Adrenal gland (tissue), 5 donors: ENCODE data around the gene IFT57.
"Not testable (repeated sequence)": the region's sequence is repeated elsewhere in the genome, so short reads cannot be mapped to it uniquely, and the experiment has no call there.

Experiments used
- POLR2A ChIP-seq, 2 donors: fragments of 450-650 bp; IDR thresholded peaks; one replicate each; pipeline ENCODE4 v1.6.1; 2017; ENCODE audit warnings: antibody characterized with exemption in 2 of 2, mild to moderate bottlenecking in 2 of 2, moderate library complexity in 1 of 2
- TF ChIP-seq, protein P1 (sequence below), 6 experiments: fragments of 450-650 bp in 4 of 6; fragments of 200-600 bp in 2 of 6; sonication (generic) in 1 of 6; IDR thresholded peaks; 1 replicate in 5 of 6; 2 replicates in 1 of 6; pipeline versions ENCODE4 v1.5.1 to v1.8.0; 2016 to 2021; ENCODE audit warnings: antibody characterized with exemption in 6 of 6, mild to moderate bottlenecking in 2 of 6, moderate library complexity in 1 of 6
- donor health status: DM: no; HTN: no; CAD: no.

GRCh38 chr3:108155642-108156041, 66.6 kb downstream of the IFT57 start:
- TF ChIP-seq POLR2A (IDR thresholded peaks at IDR 0.05), result not testable (repeated sequence)
- TF ChIP-seq, protein P1, sequence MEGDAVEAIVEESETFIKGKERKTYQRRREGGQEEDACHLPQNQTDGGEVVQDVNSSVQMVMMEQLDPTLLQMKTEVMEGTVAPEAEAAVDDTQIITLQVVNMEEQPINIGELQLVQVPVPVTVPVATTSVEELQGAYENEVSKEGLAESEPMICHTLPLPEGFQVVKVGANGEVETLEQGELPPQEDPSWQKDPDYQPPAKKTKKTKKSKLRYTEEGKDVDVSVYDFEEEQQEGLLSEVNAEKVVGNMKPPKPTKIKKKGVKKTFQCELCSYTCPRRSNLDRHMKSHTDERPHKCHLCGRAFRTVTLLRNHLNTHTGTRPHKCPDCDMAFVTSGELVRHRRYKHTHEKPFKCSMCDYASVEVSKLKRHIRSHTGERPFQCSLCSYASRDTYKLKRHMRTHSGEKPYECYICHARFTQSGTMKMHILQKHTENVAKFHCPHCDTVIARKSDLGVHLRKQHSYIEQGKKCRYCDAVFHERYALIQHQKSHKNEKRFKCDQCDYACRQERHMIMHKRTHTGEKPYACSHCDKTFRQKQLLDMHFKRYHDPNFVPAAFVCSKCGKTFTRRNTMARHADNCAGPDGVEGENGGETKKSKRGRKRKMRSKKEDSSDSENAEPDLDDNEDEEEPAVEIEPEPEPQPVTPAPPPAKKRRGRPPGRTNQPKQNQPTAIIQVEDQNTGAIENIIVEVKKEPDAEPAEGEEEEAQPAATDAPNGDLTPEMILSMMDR (IDR thresholded peaks at IDR 0.05), result not testable (repeated sequence)
